Measurements from ENCODE around the gene PRM1.

PRM1 gene

DNA sequence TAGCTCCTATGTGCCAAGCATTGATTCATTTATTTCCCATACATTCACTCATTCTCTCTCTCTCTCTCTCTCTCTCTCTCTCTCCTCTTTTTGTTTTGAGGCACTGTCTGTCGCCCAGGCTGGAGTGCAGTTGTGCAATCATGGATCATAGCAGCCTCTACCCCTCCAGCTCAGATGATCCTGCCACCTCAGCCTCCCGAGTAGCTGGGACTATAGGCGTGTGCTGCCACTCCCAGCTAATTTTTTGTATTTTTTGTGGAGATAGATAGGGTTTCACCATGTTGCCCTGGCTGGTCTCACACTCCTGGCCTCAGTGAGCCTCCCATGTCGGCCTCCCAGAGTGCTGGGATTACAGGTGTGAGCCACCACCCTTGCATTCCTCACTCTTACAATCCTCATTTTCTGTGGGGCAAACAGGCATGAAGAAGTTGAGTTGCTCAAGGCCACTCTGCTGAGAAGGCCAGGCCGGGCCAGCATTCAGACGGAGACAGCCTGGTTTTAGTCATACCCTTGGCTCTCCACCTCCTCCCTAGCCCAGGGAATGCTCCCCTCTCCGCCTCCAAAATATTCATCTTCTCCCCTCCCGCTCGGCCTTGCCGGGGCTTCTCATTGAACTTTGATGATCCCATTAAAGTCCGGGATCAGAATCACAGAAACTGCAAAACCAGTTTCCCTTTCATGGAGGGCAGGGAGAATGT, 4.1 kb downstream of the PRM1 start:
- Mint-ChIP-seq H3K27me3 (ENCODE audit: low read depth) (peaks cover 6% of the 10 kb centered on the region), H3K36me3 (ENCODE audit: low read depth) (no peaks in the 10 kb centered on the region), H3K27ac (peak overlapping the region in 1 of 3 experiments; percentile 23), H3K4me1 (peaks cover 10% of the 10 kb centered on the region), H3K9me3 (no peaks in the 10 kb centered on the region), H3K4me3 (no peak overlapping the region)
- TF ChIP-seq, protein P1, sequence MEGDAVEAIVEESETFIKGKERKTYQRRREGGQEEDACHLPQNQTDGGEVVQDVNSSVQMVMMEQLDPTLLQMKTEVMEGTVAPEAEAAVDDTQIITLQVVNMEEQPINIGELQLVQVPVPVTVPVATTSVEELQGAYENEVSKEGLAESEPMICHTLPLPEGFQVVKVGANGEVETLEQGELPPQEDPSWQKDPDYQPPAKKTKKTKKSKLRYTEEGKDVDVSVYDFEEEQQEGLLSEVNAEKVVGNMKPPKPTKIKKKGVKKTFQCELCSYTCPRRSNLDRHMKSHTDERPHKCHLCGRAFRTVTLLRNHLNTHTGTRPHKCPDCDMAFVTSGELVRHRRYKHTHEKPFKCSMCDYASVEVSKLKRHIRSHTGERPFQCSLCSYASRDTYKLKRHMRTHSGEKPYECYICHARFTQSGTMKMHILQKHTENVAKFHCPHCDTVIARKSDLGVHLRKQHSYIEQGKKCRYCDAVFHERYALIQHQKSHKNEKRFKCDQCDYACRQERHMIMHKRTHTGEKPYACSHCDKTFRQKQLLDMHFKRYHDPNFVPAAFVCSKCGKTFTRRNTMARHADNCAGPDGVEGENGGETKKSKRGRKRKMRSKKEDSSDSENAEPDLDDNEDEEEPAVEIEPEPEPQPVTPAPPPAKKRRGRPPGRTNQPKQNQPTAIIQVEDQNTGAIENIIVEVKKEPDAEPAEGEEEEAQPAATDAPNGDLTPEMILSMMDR (IDR thresholded peaks at IDR 0.05; ENCODE audit: unreplicated experiment in 3 of 3) = no peak

DNA sequence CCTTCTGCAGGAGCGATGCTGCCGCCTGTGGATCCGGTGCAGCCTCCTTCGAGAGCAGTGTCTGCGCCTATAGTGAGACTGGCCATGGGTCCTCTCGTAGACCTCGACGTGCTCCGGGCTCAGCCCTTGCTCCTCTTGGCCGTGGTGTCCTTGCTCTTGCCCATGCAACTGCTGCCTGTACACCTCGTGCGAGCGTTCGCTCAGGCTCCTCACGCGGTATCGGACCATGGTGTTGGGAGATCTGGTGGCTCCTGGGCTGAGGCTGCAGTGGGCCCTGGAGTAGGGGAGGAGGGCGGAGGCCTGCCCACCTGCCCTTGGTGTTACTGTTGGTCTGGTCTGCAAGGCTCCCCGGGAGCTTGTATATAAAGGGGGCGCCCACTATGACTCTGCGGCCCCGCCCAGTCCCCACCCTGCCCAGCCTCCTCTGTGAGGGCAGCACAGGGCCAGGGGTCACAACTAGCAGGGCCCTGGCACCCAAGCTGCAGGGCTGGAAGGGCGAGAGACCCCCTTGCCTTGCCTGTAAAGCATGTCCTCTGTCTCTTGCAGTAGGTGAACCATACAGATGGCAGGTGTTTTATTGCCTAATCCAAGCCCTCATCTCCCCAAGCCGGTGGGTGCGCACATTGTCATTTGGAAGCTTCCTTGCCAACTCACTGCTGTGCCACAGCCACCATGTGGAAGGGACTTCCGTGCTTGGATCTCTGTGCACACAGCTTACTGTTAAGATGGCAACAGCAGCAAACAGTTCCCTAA, 4.8 kb downstream of the PRM1 start, which contains the start of gene PRM2:
Gene PRM2, minus strand, starts transcription at position 338 of the 753 bp plus-strand sequence. Its CDS starts 110 bp downstream, at position 228.
- no peaks in the 10 kb centered on the region for H3K9me3 Mint-ChIP-seq
- TF ChIP-seq, protein P1 (IDR thresholded peaks at IDR 0.05; ENCODE audit: unreplicated experiment in 3 of 3) = no peak
- no peaks in the 10 kb centered on the region for H3K36me3 Mint-ChIP-seq (ENCODE audit: low read depth)
- peaks cover 7% of the 10 kb centered on the region for H3K27me3 Mint-ChIP-seq (ENCODE audit: low read depth)
- peak within 1 kb of the TSS in 2 of 3 experiments; percentile 23 to 28 for H3K27ac Mint-ChIP-seq
- peaks cover 10% of the 10 kb centered on the region for H3K4me1 Mint-ChIP-seq
- no peak within 1 kb of the TSS for H3K4me3 Mint-ChIP-seq

- H3K27ac Mint-ChIP-seq = peak overlapping the region in 2 of 3 experiments; percentile 62 to 97
- H3K36me3 Mint-ChIP-seq (ENCODE audit: low read depth) = no peaks in the 10 kb centered on the region
- TF ChIP-seq, protein P1 (IDR thresholded peaks at IDR 0.05; ENCODE audit: unreplicated experiment in 3 of 3) = no peak
- peaks cover 7% of the 10 kb centered on the region for H3K27me3 Mint-ChIP-seq (ENCODE audit: low read depth)
- peaks cover 10% of the 10 kb centered on the region for H3K4me1 Mint-ChIP-seq
- no peak overlapping the region for H3K4me3 Mint-ChIP-seq
- no peaks in the 10 kb centered on the region for H3K9me3 Mint-ChIP-seq
Measured at GRCh38 chr16:11274964-11275363, 6.2 kb downstream of the PRM1 start.

GRCh38 chr16:11273721-11274324, 7.3 kb downstream of the PRM1 start:
- peaks cover 11% of the 10 kb centered on the region for H3K27me3 Mint-ChIP-seq (ENCODE audit: low read depth)
- H3K9me3 Mint-ChIP-seq = no peaks in the 10 kb centered on the region
- H3K27ac Mint-ChIP-seq = peak overlapping the region; percentile 84 to 97 (median 88)
- TF ChIP-seq, protein P1 (IDR thresholded peaks at IDR 0.05; ENCODE audit: unreplicated experiment in 3 of 3) = no peak
- peaks cover 10% of the 10 kb centered on the region for H3K4me1 Mint-ChIP-seq
- H3K36me3 Mint-ChIP-seq (ENCODE audit: low read depth) = no peaks in the 10 kb centered on the region
- H3K4me3 Mint-ChIP-seq = no peak overlapping the region

- no peaks in the 10 kb centered on the region for H3K9me3 Mint-ChIP-seq
- peaks cover 10% of the 10 kb centered on the region for H3K4me1 Mint-ChIP-seq
- H3K27me3 Mint-ChIP-seq (ENCODE audit: low read depth) = peaks cover 11% of the 10 kb centered on the region
- peak within 1 kb of the TSS; percentile 84 to 97 (median 88) for H3K27ac Mint-ChIP-seq
- H3K4me3 Mint-ChIP-seq = peak within 1 kb of the TSS in 1 of 3 experiments; percentile 3
- H3K36me3 Mint-ChIP-seq (ENCODE audit: low read depth) = no peaks in the 10 kb centered on the region
- TF ChIP-seq, protein P1 (IDR thresholded peaks at IDR 0.05; ENCODE audit: unreplicated experiment in 3 of 3) = no peak
Measured at GRCh38 chr16:11272921-11273720, 8.0 kb downstream of the PRM1 start, which contains the start of gene PRM3. Gene PRM3 (minus strand): TSS chr16:11273629. CDS start chr16:11273595, 34 bp downstream.
